GM21515 (cell line): Measurements from ENCODE around the gene ALPK1.
"Not testable (repeated sequence)": the region's sequence is repeated elsewhere in the genome, so short reads cannot be mapped to it uniquely, and the experiment has no call there.

Experiments used
- ATAC-seq: cut with Tn5 transposase; IDR thresholded peaks from one replicate; pipeline ENCODE4 v1.9.1; 2021; ENCODE audit not compliant: unreplicated experiment

The ALPK1 gene

GRCh38 chr4:112296949-112297880 is at the start of gene ALPK1:
Gene ALPK1, plus strand, starts transcription at chr4:112297369.
- ATAC-seq, result peak; percentile 82

DNA sequence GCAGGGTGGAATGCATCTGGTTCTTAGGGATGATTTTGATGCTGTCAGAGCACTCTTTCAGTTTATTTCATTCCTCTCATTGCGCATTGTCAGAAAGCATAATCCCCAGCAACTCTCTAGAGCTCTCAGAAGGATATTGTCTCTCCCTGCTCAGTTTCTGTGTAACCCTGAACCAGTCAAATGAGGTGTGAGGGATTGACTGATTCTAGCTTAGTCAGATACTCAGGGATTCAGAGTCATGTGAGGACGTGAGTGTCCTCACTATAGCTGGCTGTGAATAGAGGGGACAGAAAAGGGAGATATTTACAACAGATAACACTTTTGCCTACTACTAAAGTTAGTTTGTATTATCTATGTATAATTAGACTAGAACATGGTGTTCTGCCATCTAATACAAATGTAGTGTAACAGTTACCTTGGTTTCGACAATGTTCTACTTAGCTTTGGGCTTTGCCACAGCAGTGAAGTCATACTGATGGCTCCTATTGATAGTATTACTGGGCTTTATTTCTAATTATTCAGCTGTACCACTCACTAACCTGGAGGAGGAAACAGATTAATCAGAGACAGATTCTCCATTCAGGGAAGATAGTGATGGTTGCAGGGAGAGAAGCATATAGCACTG is 46.0 kb upstream of the ALPK1 start:
- no peak for ATAC-seq

DNA sequence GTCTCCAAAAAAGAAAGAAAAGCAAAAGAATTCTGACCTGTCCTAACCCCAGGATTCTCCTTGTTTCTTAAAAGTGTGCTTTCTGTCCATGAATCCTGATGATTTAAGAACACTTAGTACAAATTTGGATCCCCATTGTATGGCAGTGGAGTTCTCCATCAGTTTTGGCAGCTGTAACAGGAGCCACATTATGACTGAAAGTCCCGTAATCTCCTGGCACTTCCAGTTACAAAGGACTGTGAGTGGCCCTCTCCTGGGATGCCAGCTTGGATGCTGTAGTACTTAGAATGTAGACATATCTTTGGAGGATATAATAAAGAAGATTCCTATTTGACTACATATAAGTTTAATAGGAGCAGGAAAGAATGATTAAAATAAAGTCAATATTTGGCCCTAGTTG is 44.9 kb upstream of the ALPK1 start:
- no peak for ATAC-seq

- ATAC-seq, result peak; percentile 72
Observed at GRCh38 chr4:112253382-112254000, 43.7 kb upstream of the ALPK1 start.

DNA sequence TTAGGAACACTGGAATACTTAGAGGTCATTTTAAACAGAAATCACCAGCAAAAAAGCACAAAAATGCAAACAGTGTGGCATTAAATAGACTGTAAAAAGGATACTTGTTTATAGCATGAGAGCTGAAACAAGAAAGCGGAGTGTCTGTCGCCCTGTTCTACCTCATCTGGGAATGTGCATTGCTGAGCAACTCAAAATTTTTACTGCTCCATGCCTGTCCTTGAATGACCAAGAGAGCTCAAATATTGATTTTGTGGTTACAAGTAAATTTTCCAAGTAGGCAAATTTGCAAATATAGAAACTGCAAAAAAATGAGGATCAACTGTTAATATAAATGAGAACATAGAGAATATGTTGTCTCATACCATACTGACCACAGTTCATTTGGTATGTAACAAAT is 40.1 kb upstream of the ALPK1 start:
- no peak for ATAC-seq

DNA sequence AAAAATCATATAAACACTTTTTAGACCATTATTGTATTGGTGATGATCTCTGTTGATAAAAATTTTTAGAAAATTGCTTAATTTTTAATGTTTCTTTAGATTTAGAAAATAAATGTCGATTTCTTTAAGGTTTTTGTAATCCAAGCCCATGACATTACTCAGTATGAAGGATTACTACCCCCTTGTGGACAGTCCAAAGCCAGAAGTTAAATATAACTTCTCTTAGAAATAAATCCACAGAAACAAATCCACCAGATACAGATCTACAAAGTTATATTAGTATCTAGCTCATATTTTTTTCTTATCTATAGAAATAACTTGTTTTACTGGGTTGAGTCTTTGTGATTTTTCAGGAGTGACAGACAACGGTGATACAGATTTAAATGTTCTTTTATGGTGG is 30.3 kb upstream of the ALPK1 start:
- no peak for ATAC-seq

GRCh38 chr4:112270051-112270450 is 27.1 kb upstream of the ALPK1 start:
- ATAC-seq, result no peak

GRCh38 chr4:112270640-112271421 is 26.3 kb upstream of the ALPK1 start:
- ATAC-seq, result no peak

DNA sequence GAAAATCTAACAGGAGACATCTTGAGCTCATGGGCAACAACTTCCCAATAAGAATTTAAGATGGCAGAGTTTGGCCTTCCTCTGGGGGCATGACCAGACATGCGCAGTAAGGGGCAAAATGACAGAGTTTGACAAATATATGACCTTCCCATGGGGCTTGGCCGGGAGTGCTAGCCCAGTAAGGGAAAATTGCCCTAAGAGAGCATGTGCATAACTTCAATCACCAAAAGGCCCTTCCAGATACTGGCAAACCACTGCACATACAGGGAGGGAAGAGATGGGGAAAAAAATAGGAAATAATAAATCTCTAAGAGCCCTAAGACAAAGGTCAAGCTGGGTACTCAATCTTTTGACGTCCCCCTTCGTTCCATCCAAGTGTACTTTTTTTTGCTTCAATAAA is 24.9 kb upstream of the ALPK1 start:
- no peak for ATAC-seq

DNA sequence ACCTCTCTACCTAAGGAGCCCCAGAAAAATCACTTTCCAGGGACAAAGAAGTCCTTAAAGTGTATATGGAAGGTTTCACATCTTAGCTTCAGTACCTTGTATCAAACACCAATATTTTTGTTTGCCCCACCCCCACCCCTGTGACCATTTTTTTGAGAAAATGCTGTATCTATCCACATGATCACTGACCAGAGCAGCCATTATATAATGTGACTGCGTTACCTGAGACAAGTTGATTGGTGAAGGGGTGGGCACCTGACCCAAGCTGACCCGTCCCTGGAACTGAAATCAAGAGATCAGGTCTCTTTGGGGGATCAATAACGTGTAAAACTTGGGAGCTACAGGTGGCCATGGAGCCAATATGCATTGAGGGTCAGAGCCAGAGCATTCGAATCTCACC is 22.2 kb upstream of the ALPK1 start:
- no peak for ATAC-seq

- no peak for ATAC-seq
Observed at GRCh38 chr4:112276113-112276512, 21.1 kb upstream of the ALPK1 start.

DNA sequence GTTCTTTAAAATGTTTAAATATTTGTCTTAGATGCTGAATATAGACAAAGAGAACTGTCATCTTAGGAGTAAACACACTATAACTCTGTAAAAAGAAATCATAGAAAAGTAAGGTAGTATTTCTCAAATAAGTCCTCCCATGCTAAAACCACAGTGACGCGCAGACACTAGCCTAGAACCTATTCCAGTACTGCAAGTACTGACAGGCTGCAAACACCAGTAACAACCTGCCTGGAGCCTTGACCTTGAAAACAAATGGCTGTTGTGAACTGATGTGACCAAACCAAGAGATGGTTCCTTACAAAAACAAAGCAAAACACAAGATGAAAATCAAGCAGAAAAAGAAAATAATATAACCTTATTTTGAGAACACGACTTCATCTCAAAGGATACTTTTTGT is 19.9 kb upstream of the ALPK1 start:
- no peak for ATAC-seq

GRCh38 chr4:112277705-112278448 is 19.3 kb upstream of the ALPK1 start:
- no peak for ATAC-seq

DNA sequence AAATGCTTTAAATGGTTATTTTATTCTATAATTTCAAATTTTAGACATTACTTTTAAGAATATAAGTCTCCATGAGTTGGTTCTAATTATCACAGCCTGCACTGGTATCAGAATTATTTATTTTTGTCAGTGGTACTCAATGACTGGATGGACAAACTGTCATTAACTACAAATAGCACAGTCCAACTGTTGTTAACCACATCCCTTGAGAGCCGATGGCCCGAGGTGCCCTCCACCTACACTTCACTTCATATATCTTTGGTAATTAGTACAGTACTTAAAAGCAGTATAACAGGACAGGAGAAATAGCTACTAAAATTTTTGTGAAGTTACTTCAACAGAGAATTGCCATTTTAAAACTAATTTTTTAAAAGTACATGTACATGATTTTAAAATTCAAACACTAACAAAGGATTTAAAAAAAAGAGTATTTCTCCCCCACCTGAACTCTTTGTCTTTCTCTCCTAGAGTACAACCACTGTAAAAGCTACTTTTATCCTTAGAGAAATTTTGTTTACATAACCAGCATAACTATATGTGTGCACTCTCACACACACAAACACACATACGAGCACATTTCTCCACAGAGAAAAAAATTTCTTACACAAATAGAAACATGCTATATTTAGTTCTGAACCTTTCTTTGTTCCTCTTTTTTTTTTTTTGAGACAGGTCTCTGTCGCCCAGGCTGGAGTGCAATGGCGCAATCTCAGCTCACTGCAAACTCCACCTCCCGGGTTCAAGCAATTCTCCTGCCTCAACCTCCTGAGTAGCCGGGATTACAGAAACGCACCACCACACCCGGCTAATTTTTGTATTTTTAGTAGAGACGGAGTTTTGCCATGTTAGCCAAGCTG is 17.9 kb upstream of the ALPK1 start:
- ATAC-seq, result peak; percentile 68

DNA sequence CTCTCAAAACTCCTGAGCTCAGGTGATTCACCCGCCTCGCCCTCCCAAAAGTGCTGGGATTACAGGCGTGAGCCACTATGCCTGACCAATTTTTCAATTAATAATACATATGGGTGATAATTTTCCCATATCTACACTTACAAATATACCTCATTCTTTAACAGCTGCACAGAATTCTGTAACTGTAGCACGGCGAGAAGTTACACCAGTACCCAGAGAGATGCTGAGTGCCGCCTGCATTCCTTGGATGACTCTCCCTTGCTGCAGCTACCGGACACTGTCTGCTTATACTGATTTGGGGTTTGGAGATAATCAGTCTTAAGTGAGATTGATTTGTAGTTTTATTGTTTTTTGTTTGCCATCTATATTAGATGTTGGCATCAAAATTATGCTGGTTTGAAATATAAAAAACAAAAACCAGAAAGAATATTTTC is 17.3 kb upstream of the ALPK1 start:
- peak; percentile 27 for ATAC-seq

DNA sequence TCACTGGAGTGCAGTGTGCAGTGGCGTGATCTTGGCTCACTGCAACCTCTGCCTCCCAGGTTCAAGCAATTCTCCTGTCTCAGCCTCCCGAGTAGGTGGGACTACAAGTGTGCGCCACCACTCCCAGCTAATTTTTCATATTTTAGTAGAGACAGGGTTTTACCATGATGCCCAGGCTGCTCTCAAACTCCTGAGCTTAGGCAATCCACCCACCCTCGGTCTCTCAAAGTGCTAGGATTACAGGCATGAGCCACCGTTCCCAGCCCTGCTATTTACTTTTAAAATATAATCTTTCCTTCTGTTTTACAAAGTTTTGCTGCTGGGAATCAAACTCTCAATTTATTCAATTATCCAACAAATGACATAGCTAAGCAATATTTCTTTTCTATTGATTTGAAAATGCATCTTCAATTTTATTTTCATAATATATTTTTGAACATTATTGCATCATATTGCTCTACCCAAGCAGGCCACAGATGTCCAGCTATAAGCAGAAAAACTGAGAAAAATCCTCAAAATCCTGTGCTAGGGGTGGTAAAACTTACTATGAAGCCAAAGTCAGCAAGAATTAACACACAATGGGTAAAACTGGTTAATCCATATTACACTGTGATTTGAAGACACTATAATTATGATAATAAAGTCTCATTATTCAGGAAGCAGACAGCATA is 16.6 kb upstream of the ALPK1 start:
- ATAC-seq, result no peak

GRCh38 chr4:112281895-112282398 is 15.2 kb upstream of the ALPK1 start:
- ATAC-seq, result not testable (repeated sequence)

- ATAC-seq, result no peak
Observed at GRCh38 chr4:112282860-112283667, 14.1 kb upstream of the ALPK1 start.
